IPS-18c (cell line): Measurements from ENCODE around the gene KCNK6.
"Not testable (repeated sequence)": the region's sequence is repeated elsewhere in the genome, so short reads cannot be mapped to it uniquely, and the experiment has no call there.

Experiments
- H3K4me3 ChIP-seq: 2 replicates; pipeline ENCODE4 v1.7.0; 2013; ENCODE audit warnings: low read depth, mild to moderate bottlenecking, low read length, moderate library complexity; ENCODE audit not compliant: insufficient read depth
- H3K9me3 ChIP-seq: one replicate; pipeline ENCODE4 v1.6.1; 2013; ENCODE audit warnings: mild to moderate bottlenecking, low read length, moderate library complexity; ENCODE audit not compliant: control insufficient read depth, insufficient read depth

Gene KCNK6

DNA sequence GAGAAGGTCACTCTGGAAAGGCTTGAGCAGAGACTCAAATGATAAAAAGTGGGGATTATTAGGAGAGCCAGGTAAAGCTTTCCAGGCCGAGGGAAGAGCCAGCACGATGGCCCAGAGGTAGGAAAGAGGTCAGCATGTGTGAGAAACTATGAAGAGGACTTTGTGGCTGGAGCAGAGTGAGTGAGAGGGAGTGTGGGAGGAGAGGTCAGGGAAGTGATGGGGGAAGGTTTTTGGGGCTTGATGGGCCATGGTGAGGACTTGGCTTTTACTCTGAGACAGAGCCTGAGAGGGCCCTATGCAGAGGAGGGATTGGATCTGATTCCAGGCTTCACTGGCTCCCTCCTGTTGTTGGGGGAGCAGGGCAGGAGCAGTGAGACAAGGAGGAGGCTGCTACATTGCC, 21.3 kb downstream of the KCNK6 start:
- no peak overlapping the region for H3K4me3 ChIP-seq

DNA sequence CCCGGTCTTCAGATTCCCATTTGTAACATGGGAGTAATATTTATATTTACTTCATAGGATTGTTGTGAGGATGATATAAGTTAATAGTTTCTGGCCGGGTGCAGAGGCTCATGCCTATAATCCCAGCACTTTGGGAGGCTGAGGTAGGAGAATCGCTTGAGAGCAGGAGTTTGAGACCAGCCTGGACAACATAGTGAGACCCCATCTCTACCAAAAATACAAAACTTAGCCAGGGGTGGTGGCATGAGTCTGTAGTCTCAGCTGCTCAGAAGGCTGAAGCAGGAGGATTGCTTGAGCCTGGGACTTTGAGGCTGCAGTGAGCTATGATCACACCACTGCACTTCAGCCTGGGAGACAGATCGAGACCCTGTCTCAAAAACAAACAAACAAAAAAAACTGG, 27.2 kb downstream of the KCNK6 start:
- Histone ChIP-seq H3K4me3 (no peak overlapping the region), H3K9me3 (peaks cover 2% of the 10 kb centered on the region)

More for the DNA sequence above, 21.3 kb downstream of the KCNK6 start:
- H3K9me3 ChIP-seq, result peaks cover 5% of the 10 kb centered on the region

DNA sequence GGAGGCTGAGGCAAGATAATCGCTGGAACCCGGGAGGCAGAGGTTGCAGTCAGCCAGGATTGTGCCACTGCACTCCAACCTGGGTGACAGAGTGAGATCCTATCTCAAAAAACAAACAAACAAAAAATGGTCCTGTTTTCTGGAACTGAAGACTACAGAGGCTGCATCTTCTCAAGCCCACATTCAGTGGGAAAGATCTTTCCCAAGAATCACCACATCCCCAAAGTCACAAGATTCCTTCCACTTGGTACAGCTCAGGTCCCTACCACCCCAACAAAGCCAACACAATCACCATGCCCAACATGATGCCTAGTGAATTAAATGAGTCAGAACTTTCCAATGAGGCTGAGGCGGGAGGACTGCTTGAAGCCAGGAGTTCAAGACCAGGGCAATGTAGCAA, 31.2 kb downstream of the KCNK6 start:
- H3K9me3 ChIP-seq, result no peaks in the 10 kb centered on the region
- no peak overlapping the region for H3K4me3 ChIP-seq

DNA sequence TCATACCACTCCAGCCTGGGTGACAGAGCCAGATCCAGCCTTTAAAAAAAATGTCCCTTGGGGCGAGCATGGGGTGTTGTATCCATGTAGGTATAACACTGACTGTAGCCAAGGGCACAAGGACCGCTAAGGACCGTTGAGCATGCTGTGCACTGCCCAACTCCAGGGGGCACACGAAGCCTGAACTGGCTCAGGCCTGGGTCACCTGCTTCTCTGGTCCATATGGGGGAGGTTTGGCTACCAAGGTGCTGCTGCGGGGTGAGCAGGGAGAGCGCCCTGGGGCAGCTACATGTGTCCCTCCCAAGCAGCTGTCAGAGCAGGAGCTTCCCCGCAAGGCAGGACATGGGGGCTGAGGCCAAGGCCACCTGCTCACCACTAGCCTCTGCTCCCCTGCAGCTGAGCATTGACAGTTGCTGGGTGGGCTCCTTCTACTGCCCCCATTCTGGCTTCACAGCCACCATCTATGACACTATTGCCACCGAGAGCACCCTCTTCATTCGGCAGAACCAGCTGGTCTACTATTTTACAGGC, 32.3 kb downstream of the KCNK6 start:
- no peaks in the 10 kb centered on the region for H3K9me3 ChIP-seq
- no peak overlapping the region for H3K4me3 ChIP-seq

DNA sequence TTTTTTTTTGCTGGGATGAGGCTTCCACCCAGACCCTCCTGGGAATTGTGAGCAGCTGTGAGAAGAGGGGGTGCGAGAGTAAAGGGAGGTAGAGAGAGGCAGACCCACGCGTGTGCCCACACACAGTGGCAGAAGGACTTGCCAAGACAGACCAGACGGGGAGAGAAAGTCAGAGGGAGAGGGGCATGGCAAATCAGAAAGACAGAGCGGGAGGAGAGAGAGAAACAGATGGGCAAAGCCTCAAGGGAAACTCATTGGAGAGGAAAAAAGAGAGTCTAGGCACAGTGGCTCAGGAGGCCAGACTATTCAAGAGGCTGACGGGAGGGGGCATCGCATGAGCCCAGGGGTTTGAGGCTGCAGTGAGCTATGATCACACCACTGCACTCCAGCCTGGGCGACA, 33.0 kb downstream of the KCNK6 start:
- no peaks in the 10 kb centered on the region for H3K9me3 ChIP-seq
- no peak overlapping the region for H3K4me3 ChIP-seq

DNA sequence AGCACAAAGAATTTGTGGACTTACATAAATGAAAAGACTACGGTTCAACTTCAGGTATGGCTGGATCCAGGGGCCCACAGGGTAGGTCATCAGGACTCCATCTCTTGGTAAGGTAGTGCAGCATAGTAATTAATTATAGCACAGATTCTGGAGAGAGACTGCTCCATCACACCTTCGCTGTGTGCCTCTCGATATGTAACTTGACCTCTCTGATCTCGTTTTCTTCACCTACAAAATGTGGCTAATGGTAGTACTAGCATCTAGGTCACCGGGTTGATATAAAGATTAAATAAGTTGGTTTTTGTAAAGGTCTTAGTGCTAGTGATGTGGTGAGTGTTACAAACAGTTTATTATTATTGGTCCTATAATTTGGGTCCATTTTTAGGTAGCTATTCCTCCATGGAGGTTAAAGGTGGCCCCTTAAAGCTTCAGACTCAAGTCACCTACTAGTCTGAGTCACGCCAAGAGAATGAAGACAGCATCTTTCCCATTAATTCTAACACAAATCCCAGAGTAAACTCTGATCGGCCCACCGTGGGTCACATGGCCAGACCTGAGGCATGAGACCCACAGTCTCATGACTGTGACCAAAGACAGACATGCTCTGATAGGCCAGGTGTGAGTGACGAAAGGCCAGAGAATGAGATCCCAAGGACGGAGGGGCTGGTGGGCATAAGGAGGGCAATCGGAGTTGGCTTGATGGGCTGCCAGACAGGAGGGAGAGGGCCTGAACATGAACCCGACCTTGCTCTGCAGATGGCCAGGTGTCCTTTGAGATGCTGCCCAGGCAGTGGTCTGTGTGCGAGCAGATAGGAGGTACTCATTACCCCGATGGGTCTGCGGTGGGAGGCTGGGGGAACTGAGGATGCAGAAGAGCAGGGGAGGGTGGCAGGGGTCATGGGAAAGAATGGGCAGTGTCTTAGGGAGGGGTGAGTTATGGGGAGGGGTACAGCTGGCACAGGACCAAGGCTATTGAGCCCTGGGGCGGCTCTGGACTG, 36.4 kb downstream of the KCNK6 start:
- no peak overlapping the region for H3K4me3 ChIP-seq
- no peaks in the 10 kb centered on the region for H3K9me3 ChIP-seq

DNA sequence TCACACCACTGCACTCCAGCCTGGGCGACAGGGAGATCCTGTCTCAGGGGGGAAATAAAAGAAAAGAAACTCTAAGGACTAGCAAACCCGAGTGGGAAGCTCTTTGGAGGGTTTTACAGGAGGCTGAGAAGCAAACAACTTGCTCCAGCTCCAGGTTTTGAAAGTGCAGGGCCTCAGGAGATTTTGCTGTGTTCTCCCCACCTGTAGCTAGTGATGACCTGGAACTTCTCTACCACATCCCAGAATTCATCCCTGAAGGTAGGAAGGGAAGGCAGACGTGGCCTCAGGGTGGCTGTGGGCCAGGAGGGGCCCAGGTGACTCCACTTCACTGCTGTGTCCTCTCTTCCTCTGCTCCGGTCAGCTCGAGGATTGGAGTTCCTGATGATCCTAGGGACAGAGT, 38.4 kb downstream of the KCNK6 start:
- Histone ChIP-seq H3K4me3 (no peak overlapping the region), H3K9me3 (no peaks in the 10 kb centered on the region)

DNA sequence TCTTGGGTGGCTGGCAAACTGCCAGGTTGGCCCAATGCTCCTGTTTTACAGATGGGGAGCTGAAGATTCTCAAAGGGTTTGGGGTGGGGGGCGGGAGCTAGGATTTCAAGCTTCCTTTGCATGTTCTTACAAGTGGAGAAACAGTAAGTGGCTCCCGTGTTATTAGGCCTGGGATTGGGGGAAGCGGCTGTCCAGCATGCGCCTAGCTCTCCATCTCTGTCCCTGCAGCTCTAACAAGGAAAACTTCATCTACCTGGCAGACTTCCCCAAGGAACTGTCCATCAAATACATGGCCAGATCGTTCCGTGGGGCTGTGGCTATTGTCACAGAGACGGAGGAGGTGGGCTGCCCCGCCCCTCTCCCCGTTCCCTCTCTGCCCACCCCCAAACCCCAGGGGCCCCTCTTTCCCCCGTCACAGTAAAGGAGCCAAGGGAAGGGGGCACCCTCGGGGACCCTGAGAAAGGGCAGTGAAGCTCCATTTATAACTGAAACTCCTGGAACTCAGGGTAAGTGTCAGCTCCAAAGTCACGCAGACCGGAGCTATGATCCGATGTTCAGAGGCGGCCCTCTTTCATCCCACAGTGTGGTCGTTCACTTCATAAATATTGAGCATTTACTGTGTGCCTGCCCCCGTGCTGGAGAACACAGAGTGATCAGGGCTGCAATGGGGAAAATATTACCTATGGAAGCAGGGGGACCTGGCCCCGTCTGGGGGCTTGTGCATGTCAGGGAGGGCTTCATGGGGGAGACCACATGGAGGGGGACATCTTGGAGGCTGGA, 39.8 kb downstream of the KCNK6 start:
- H3K4me3 ChIP-seq, result no peak overlapping the region
- H3K9me3 ChIP-seq, result no peaks in the 10 kb centered on the region

DNA sequence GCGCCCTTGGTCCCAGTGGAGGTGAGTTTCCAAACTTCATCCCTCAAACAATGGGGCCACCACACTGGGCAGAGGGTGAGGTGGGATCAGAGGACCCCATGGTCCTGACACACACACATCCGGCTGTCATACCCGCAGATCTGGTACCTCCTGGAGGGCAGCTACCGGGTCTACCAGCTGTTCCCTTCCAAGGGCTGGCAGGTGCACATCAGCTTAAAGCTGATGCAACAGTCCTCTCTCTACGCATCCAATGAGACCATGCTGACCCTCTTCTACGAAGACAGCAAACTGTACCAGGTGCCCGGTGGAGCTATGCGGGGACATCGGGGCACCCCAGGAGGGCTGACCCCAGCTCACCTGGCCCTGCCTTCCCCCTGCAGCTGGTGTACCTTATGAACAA, 40.7 kb downstream of the KCNK6 start:
- peaks cover 5% of the 10 kb centered on the region for H3K9me3 ChIP-seq
- no peak overlapping the region for H3K4me3 ChIP-seq

DNA sequence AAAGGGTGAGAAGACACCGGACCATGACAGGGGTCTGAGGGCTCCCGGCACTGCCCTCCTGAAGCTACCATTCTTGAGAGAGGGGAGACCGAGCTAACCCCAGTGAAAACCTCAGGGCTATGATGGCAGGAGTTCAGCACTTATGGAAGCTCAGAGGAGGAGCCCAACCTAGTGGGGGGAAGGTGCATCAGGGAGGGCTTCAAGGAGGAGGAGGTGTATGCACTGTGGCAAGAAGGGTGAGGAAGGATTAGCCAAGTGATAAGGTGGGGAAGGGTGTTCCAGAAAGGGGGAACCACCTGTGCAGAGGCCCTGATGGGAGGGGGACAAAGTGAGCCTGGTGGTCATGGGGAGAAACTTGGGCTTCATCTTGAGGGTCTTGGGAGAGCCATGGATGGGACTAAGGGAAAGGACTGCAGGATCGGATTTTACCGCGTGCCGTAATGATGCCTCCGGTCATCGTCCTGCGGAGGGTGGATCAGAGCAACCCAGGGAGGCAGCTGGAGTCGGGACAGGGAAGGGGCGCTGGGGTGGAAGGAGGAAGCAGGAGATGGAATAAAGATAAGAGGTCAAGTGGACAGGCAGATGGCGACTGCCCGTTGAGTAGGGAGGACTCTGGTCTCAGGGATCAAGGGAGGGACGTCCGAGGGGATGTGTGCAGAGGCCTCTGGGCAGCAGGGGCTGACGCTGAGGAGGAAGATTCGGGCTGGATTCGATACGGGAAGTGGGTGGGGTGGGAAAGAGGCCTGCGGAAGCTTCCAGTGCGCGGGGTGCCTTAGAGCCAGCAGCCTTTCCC, 41.4 kb downstream of the KCNK6 start:
- peak overlapping the region; percentile 87; the same call in 1 of the 2 replicates for H3K4me3 ChIP-seq
- H3K9me3 ChIP-seq, result peaks cover 5% of the 10 kb centered on the region

DNA sequence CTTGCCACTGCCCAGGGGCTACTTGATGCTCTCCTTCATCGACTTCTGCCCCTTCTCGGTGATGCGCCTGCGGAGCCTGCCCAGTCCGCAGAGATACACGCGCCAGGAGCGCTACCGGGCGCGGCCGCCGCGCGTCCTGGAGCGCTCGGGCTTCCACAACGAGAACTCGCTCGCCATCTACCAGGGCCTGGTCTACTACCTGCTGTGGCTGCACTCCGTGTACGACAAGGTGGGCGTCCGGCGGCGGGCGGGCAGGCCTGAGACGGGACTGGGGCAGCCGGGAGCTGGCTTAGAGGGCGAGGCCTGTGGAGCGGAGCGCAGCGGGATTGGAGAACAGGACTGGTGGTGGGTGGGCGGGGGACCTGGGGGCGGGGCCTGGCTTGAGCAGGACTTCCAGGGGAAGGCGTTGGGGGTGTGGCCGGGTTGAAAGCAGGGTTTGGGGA, 42.0 kb downstream of the KCNK6 start:
- H3K9me3 ChIP-seq, result peaks cover 5% of the 10 kb centered on the region
- H3K4me3 ChIP-seq, result peak overlapping the region; percentile 87

DNA sequence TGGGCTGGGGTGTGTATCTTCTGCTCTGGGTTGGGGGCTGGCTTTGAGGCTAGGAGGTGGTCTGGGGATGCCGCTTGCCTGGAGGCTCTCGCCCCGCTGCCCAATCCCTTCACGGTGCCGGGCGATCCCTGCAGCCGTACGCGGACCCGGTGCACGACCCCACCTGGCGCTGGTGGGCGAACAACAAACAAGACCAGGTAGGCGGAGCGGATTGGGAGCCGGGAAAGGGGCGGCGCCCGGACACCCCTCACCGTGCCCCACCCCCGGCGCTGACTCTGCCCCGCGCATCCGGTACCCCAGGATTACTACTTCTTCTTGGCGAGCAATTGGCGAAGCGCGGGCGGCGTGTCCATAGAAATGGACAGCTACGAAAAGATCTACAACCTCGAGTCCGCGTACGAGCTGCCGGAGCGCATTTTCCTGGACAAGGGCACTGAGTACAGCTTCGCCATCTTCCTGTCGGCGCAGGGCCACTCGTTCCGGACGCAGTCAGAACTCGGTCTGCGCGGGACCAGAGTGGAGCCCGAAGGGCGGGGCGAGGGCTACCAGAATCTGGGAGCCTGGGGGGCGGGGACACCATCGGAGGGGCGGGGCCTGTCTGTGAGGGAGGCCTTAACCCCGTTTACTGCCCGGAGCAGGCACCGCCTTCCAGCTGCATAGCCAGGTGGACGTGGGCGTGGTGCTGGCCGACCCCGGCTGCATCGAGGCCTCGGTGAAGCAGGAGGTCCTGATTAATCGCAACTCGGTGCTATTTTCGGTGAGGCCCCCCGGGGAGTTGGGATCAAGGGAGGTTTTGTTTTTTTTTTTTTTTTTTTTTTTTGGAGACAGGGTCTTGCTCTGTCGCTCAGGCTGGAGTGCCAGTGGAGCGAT, 42.7 kb downstream of the KCNK6 start:
- H3K9me3 ChIP-seq, result peaks cover 5% of the 10 kb centered on the region
- H3K4me3 ChIP-seq, result peak overlapping the region; percentile 87

DNA sequence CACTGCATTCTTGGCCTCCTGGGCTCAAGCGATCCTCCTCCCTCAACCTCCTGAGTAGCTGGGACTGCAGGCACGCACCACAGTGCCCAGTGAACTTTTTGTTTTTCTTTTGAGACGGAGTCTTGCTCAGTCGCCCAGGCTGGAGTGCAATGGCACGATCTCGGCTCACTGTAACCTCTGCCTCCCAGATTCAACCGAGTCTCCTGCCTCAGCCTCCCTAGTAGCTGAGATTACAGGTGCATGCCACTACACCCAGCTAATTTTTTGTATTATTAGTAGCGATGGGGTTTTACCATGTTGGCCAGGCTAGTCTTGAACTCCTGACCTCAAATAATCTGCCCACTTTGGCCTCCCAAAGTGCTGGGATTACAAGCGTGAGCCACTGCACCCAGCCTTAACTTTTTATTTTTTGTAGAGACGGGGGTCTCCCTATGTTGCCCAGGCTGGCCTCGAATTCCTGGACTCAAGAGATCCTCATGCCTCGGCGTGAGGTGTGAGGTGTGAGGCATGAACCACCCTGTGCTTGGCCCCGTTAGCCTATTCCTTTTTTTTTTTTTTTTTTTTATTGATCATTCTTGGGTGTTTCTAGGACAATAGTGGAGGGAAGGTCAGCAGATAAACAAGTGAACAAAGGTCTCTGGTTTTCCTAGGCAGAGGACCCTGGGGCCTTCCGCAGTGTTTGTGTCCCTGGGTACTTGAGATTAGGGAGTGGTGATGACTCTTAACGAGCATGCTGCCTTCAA, 43.5 kb downstream of the KCNK6 start:
- not testable (repeated sequence) for H3K9me3 ChIP-seq
- H3K4me3 ChIP-seq, result peak overlapping the region; percentile 87

DNA sequence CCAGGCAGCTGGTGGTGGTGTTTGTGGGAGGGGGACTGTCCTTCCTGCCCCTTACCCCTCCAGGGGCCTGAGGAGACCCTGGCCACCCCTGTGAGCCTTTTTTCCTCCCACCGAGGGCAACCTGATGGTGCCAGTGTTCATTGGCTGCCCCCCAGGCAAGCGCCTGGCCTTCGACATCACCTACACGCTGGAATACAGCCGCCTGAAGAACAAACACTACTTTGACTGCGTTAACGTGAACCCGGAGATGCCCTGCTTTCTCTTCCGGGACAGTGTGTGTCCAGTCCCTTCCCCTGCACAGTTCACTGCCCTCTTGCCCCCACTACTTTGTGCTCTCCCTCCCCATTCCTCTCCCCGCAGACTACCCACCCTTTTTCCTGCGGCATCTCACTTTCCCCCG, 47.4 kb downstream of the KCNK6 start:
- Histone ChIP-seq H3K9me3 (peaks cover 5% of the 10 kb centered on the region), H3K4me3 (no peak overlapping the region)

DNA sequence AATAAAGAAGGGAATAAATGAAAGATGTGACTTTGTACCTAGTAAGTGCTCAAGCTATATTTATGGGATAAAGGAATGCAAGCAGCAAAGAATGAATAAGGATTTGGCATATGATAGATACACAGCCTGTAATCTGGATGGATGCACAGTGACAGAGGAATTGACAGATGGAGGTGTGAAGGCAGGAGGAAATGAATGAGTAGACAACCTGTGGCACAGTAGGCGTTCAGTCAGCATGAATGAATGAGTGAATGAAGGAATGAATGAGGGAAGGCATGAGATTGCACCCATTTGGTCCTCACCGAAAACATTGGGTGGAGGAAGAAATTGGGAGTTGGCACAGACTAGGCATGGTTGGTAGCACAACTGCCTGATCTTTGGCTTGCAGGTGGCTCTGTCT, 49.9 kb downstream of the KCNK6 start:
- Histone ChIP-seq H3K4me3 (no peak overlapping the region), H3K9me3 (peaks cover 4% of the 10 kb centered on the region)

DNA sequence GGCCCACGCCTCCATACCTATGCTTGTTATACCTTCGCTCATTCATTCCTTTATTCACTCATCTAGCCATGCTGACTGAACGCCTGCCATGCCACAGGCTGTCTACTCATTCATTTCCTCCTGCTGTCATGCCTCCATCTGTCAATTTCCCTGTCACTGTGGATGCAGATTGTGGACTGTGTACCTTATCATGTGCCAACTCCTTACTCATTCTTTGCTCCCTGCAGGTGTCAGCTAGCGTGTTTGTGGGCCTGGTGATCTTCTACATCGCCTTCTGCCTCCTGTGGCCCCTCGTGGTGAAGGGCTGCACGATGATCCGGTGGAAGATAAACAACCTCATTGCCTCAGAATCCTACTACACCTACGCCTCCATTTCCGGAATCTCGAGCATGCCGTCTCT, 50.7 kb downstream of the KCNK6 start:
- H3K4me3 ChIP-seq, result no peak overlapping the region
- peaks cover 2% of the 10 kb centered on the region for H3K9me3 ChIP-seq
